ENCODE measurements around the gene TXK. TPM values are rescaled to one million over a fixed set of nuclear protein-coding genes. Genes with fewer than 3 reads are reported as not detected.

Gene TXK
- total and polyA plus RNA-seq, 2 experiments from 2014 or later: 0.76 to 1.5 TPM

DNA sequence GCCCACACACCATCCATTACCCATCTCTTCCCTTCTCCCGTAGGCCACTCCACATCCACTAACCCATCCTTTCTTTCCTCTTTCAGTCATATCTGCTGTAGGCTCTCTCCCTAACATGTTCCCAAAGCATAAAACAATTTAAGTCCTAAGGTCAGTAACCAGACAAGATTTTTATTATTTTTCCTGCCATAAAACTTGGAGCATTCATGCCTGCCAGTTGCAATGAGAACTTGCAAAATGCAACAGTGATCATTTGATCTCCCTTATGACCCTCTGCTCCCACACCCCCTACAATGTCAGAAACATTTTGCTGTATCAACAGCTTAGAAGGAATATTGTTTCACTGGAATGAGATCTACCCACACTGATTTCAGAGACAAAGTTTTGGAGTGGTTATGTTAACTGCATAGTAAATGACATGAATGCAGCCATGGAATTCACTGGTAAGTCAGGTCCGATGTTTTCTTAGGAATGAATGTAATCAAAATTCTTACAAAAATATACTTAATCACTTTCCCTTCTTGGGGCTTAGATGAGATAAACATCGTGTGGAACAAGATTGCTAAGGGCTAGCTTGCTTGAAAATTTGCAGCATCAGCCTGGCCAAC, 111.8 kb downstream of the TXK start:
- Histone ChIP-seq H3K4me3 (no peak overlapping the region), H3K9me2 (replicated peaks; ENCODE audit: insufficient read depth) (no peaks in the 10 kb centered on the region), H3K27ac (no peak overlapping the region), H4K20me1 (ENCODE audit: insufficient read depth, poor library complexity, severe bottlenecking) (no peaks in the 10 kb centered on the region), H2AFZ (no peak overlapping the region), H3K36me3 (replicated peaks; ENCODE audit: insufficient read depth, low read depth) (no peaks in the 10 kb centered on the region), H3K79me2 (peaks cover 24% of the 10 kb centered on the region), H3K27me3 (no peaks in the 10 kb centered on the region), H3K4me2 (no peak overlapping the region), H3K9me3 (ENCODE audit: low read depth) (no peaks in the 10 kb centered on the region), H3K4me1 (ENCODE audit: insufficient read depth) (peaks cover 4% of the 10 kb centered on the region)
- WGBS (ENCODE audit: low lambda C conversion rate, missing lambda C conversion rate): 73% methylated on average over 3 of the region's 3 CpGs
- DNase-seq (ENCODE audit: low spot score): no peak
- TF ChIP-seq EZH2 (IDR thresholded peaks at IDR 0.05; ENCODE audit: borderline replicate concordance) (no peak), EZH2phosphoT487 (IDR thresholded peaks at IDR 0.05; ENCODE audit: low read depth, severe bottlenecking, unreplicated experiment) (no peak)
- TF ChIP-seq, protein P1, sequence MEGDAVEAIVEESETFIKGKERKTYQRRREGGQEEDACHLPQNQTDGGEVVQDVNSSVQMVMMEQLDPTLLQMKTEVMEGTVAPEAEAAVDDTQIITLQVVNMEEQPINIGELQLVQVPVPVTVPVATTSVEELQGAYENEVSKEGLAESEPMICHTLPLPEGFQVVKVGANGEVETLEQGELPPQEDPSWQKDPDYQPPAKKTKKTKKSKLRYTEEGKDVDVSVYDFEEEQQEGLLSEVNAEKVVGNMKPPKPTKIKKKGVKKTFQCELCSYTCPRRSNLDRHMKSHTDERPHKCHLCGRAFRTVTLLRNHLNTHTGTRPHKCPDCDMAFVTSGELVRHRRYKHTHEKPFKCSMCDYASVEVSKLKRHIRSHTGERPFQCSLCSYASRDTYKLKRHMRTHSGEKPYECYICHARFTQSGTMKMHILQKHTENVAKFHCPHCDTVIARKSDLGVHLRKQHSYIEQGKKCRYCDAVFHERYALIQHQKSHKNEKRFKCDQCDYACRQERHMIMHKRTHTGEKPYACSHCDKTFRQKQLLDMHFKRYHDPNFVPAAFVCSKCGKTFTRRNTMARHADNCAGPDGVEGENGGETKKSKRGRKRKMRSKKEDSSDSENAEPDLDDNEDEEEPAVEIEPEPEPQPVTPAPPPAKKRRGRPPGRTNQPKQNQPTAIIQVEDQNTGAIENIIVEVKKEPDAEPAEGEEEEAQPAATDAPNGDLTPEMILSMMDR (IDR thresholded peaks at IDR 0.05; ENCODE audit: poor library complexity): no peak

DNA sequence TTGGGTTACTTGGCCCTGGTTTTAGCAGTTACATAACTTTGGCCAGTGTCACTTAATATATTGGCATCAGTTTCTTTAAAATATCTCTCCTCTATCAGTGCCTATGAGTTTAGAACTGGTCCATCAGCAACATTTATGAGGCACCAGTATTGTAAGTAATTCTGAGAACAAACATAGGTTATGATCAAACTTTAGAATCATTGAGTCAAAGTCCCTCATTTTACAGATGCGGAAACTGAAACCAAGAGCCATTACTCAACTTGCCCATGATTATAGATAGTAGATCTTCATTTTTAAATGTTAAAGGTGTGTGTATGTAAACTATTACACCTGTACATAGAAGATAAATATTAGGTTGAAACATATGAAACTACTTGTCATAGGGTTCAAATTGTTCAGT, 113.0 kb downstream of the TXK start:
- TF ChIP-seq EZH2phosphoT487 (IDR thresholded peaks at IDR 0.05; ENCODE audit: low read depth, severe bottlenecking, unreplicated experiment): no peak
- no peak for TF ChIP-seq EZH2 (IDR thresholded peaks at IDR 0.05; ENCODE audit: borderline replicate concordance)
- TF ChIP-seq, protein P1 (IDR thresholded peaks at IDR 0.05; ENCODE audit: poor library complexity): no peak
- Histone ChIP-seq H3K9me3 (ENCODE audit: low read depth) (no peaks in the 10 kb centered on the region), H3K27ac (no peak overlapping the region), H4K20me1 (ENCODE audit: insufficient read depth, poor library complexity, severe bottlenecking) (no peaks in the 10 kb centered on the region), H3K4me3 (no peak overlapping the region), H3K36me3 (replicated peaks; ENCODE audit: insufficient read depth, low read depth) (no peaks in the 10 kb centered on the region), H3K4me2 (no peak overlapping the region), H3K9me2 (replicated peaks; ENCODE audit: insufficient read depth) (no peaks in the 10 kb centered on the region), H3K27me3 (no peaks in the 10 kb centered on the region), H3K4me1 (ENCODE audit: insufficient read depth) (peaks cover 4% of the 10 kb centered on the region), H2AFZ (no peak overlapping the region), H3K79me2 (peaks cover 24% of the 10 kb centered on the region)
- DNase-seq (ENCODE audit: low spot score): no peak
- 100% methylated on average over 1 of the region's 1 CpG for WGBS (ENCODE audit: low lambda C conversion rate, missing lambda C conversion rate)

DNA sequence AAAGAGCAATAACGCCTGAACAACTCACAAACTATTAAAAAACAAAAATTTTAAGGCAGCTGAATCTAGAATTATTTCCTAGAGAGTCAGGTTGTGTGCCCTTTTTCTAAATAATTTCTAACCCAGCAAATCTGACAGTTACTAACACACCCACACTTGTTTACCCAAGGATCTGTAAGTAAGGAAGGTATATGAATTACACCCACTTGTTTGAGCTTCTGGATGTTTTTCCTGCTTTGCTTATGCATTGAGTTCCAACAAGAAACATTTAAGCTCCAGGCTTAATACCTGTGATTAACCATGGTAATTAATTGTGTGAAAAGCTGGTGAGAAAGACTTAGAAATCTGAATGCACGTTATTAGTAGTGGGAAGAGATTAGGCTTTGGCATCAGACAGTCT, 115.9 kb downstream of the TXK start:
- Histone ChIP-seq H4K20me1 (ENCODE audit: insufficient read depth, poor library complexity, severe bottlenecking) (no peaks in the 10 kb centered on the region), H3K27me3 (no peaks in the 10 kb centered on the region), H3K27ac (peak overlapping the region; percentile 98), H3K36me3 (replicated peaks; ENCODE audit: insufficient read depth, low read depth) (no peaks in the 10 kb centered on the region), H3K4me1 (ENCODE audit: insufficient read depth) (peaks cover 4% of the 10 kb centered on the region), H3K9me3 (ENCODE audit: low read depth) (no peaks in the 10 kb centered on the region), H3K9me2 (replicated peaks; ENCODE audit: insufficient read depth) (no peaks in the 10 kb centered on the region), H3K79me2 (peaks cover 24% of the 10 kb centered on the region), H3K4me3 (no peak overlapping the region), H2AFZ (no peak overlapping the region), H3K4me2 (peak overlapping the region; percentile 85)
- 77% methylated on average over 2 of the region's 2 CpGs for WGBS (ENCODE audit: low lambda C conversion rate, missing lambda C conversion rate)
- no peak for DNase-seq (ENCODE audit: low spot score)
- TF ChIP-seq, protein P1 (IDR thresholded peaks at IDR 0.05; ENCODE audit: poor library complexity): no peak
- TF ChIP-seq EZH2phosphoT487 (IDR thresholded peaks at IDR 0.05; ENCODE audit: low read depth, severe bottlenecking, unreplicated experiment): no peak

Data from hepatocyte (in vitro differentiated cells).